ENCODE results near the gene SEC61B. TPM values are rescaled to one million over a fixed set of nuclear protein-coding genes. Genes with fewer than 3 reads are reported as not detected.
"Not testable (repeated sequence)": the region's sequence is repeated elsewhere in the genome, so short reads cannot be mapped to it uniquely, and the experiment has no call there.

Gene SEC61B
- total and polyA plus RNA-seq, 12 donors: 33.2 to 371 (median 200) TPM

- Histone ChIP-seq H3K4me1 (replicated peaks in 1 of 2) (no peaks in the 10 kb centered on the region), H3K36me3 (replicated peaks in 1 of 2) (no peaks in the 10 kb centered on the region), H3K27ac (no peak overlapping the region), H3K4me3 (no peak overlapping the region), H3K9me3 (replicated peaks in 1 of 3) (no peaks in the 10 kb centered on the region), H3K27me3 (no peaks in the 10 kb centered on the region)
- intact Hi-C loops (cut with DNase I): no loop called here
- TF ChIP-seq CTCF (IDR thresholded peaks at IDR 0.05) (no peak), POLR2A (IDR thresholded peaks at IDR 0.05) (no peak)
- 92 to 97% (median 94%) methylated on average over 2 to 3 of the region's 3 CpGs for WGBS, 4 donors
- DNase-seq: no peak
These were observed 31.3 kb upstream of the SEC61B start for GRCh38 chr9:99190597-99191283.

DNA sequence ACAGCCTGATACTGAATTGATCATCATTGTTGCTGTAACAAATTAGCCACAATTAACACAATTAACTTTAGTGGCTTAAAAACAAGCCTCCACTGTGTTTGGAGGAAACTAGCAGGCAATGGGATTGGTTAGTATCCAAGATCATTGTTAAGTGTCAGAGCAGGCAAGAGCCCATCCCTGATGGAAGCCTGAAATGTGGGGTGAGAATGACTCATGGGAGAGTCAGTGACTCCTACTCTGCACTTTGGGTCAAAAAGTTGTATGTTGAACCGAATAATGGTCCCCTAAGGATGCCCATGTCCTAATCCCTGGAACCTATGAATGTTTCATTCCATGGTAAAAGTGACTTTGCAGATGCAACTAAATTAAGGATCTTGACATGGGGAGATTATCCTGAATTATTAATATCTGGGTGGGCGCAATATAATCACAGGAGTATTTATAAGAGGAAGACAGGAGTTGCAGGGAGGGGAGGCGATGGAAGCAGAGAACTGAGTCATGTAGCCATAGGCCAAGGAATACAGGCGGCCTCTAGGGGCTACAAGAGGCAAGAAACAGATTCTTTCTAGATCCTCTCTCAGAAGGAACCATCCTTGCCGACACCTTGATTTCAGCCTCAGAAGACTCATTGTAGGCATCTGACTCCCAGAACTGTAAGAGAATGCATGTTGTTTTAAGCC is 29.2 kb upstream of the SEC61B start:
- H3K4me3 ChIP-seq: no peak overlapping the region
- H3K4me1 ChIP-seq (replicated peaks in 1 of 2): no peaks in the 10 kb centered on the region
- H3K36me3 ChIP-seq (replicated peaks in 1 of 2): no peaks in the 10 kb centered on the region
- no peaks in the 10 kb centered on the region for H3K27me3 ChIP-seq
- no peaks in the 10 kb centered on the region for H3K9me3 ChIP-seq (replicated peaks in 1 of 3)
- H3K27ac ChIP-seq: no peak overlapping the region
- TF ChIP-seq CTCF (IDR thresholded peaks at IDR 0.05) (no peak), POLR2A (IDR thresholded peaks at IDR 0.05) (no peak)
- DNase-seq: no peak
- intact Hi-C loops (cut with DNase I): no loop called here
- 77 to 87% (median 81%) methylated on average over 5 of the region's 5 CpGs for WGBS, 4 donors

DNA sequence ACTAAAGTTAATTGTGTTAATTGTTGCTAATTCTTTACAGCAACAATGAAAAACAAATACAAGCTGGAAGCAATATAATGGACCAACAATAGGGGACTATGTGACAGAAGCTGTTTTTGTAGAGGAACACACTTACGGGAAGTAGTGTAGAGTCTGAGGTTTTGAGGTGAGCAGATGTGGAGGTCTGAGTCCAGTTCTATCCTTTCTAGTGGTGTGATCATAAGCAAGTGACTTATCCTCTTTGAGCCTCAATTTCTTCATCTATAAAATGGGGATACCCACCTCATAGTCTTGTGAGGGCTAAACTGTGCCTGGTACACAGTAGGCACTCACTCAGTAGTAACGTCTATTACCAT is 28.6 kb upstream of the SEC61B start:
- WGBS, 4 donors: 65 to 71% (median 67%) methylated on average over 2 of the region's 2 CpGs
- intact Hi-C loops (cut with DNase I): no loop called here
- no peak overlapping the region for H3K27ac ChIP-seq
- no peaks in the 10 kb centered on the region for H3K4me1 ChIP-seq (replicated peaks in 1 of 2)
- no peaks in the 10 kb centered on the region for H3K36me3 ChIP-seq (replicated peaks in 1 of 2)
- H3K4me3 ChIP-seq: no peak overlapping the region
- H3K27me3 ChIP-seq: no peaks in the 10 kb centered on the region
- no peaks in the 10 kb centered on the region for H3K9me3 ChIP-seq (replicated peaks in 1 of 3)
- TF ChIP-seq CTCF (IDR thresholded peaks at IDR 0.05): no peak
- TF ChIP-seq POLR2A (IDR thresholded peaks at IDR 0.05): no peak
- DNase-seq: no peak

DNA sequence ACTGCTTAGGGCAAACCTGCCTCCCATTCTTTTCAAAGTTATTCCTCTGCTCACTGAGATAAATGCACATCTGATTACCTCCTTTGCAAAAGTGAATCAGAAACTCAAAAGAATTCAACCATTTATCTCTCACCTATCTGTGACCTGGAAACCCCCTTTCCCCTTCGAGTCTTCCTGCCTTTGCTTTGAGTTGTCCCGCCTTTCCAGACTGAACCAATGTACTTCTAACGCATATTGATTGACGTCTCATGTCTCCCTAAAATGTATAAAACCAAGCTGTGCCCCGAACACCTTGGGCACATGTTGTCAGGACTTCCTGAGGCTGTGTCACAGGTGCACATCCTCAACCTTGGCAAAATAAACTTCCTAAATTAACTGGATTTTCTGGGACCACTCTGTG is 25.6 kb upstream of the SEC61B start:
- H3K4me1 ChIP-seq (replicated peaks in 1 of 2); H3K9me3 ChIP-seq (replicated peaks in 1 of 3); H3K4me3 ChIP-seq; H3K27me3 ChIP-seq; H3K27ac ChIP-seq; DNase-seq; intact Hi-C loops (cut with DNase I); H3K36me3 ChIP-seq (replicated peaks in 1 of 2): not testable (repeated sequence)
- 79 to 87% (median 85%) methylated on average over 5 of the region's 5 CpGs for WGBS, 4 donors

All from adrenal gland (tissue), 12 donors.